Islet of Langerhans (tissue), 1 donor: ENCODE results near the gene KCNMA1.
A peak's percentile ranks its signal among the peaks of the same experiment; 100 is the strongest.

Source experiments
- FAIRE-seq: peaks from one replicate; lab custom pipeline; 2011; peaks lifted over from hg19 to GRCh38; lab: Jason Lieb, UNC

Gene KCNMA1

DNA sequence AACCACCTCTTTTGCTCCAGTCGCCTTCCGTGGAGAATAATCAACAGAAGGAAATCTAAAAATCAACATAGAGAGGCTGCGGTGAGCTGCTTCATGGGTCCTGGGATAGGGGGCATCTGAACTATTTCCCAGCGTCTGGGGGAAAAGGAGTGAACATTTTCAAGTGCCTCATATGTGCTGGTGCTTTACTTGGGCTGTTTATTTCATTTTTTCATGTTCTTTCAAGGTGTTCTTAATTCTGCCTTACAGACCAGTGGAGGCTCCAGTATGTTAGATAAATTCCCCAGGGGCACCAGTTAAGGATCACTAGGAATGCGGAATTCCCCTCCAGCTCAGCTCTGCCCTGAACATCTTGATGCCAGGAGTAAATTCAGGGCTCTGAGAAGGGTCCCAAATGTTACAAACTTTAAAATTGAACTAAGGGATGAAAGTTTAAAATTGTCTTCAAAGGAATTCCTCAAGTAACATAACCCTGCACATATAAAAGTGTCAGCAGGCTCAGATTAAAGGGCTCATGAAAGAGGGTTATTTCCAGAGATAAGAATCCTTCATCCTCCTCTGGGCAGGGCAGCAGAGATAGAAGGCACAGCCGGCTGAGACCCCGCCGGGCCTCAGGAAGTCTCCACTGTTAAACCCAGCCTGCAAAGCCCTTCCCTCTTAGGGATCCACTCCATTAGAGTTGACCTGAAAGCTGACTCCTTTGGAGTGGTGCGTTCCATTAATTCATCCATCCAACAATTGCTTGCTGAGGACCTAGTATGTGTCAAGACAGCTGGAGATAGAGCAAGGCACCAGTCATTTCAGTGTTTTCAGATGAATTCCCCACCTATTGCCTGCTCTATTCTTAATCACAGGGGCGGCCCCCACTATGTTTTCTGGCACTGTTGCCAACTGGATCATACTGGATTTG, 345.8 kb downstream of the KCNMA1 start:
- FAIRE-seq = no peak

DNA sequence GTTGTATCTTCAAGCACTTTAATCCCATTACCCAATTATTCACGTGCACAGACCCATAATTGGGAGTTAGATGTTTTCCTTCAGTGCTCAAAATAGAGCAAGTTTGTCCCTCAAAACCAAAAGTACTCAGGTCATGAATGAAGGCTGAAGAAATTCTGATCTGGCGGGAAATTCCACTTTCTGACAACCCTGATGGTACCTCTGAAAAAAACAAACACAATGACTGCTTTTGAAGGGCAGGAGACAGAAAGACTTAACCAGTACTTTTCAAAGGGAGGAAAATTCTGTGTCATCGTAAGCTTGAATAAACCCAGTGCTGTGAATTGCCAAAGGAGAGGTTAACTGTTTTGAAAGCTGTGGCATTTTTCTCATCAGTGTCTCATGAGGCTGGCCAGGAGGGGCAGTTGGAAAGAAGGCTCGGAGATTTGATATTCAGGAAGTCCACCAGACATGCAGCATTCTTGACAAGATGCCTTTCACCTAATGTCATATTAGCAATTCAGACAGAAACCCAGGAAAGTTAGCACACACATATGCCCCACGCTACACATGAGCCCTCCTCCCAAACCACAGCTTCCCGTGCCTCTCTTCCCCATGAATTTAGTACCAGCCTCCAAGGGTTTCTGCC, 347.0 kb downstream of the KCNMA1 start:
- FAIRE-seq = peak; percentile 60

DNA sequence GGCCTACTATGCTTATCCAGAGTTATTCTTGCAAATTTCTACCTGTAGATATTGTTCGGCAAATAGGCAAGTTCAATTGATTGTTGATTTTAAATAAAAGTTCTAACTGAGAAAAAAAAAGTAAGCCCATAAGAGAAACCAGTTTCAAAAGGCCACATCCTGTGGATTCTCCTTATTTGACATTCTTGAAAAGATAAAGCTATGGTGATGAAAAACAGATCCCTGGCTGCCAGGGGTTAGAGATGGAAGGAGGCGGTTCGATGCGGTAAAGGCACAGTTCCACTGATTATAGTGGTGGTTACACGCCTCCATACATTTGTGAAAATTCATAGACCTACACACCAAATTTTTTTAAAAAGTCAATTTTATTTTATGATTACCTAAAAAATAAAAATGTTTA, 347.8 kb downstream of the KCNMA1 start:
- no peak for FAIRE-seq

DNA sequence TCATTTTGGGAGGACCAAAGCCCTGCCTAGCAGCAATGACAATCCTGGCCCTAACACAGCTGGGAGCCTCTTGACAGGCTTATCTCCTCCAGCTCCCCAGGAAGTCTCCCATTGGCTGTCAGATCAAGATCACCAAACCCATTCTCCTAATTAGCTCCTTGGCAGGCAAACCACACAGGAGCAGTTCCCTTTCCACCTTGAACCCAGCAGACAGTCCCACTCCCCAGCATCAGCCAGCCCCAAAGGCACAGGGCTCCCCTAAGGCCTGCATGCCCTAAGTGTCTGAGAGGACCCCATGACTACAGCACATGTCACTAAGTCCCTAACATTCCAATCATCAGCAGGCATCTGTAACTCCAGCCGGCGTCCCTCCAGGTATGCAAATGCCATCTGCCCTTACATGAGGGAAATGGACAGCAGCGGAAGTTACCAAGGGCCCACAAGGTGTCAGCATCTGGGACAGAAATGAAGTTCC, 348.5 kb downstream of the KCNMA1 start:
- FAIRE-seq = no peak

DNA sequence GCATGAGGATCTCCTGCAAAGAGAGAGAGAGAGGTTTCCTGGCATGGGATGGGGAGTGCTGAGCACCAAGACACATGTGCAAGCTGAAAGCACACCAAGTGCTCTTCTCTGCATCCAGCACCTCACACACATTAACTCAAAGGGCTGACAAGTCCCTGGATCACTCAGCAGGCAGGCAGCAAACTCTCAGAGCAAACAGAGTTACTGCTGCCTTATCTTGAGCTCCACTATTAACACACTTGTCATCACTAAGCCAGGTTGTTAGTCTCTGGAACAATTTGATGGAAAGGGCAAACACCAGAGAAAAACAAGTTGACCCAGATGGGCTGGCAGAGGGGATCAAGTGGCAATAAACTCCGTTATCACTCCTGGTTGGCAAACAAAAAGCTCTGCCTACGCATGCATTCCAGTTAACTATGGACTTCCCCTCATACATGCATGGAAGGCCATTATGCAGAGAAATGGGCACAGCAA, 349.9 kb downstream of the KCNMA1 start:
- peak; percentile 86 for FAIRE-seq

DNA sequence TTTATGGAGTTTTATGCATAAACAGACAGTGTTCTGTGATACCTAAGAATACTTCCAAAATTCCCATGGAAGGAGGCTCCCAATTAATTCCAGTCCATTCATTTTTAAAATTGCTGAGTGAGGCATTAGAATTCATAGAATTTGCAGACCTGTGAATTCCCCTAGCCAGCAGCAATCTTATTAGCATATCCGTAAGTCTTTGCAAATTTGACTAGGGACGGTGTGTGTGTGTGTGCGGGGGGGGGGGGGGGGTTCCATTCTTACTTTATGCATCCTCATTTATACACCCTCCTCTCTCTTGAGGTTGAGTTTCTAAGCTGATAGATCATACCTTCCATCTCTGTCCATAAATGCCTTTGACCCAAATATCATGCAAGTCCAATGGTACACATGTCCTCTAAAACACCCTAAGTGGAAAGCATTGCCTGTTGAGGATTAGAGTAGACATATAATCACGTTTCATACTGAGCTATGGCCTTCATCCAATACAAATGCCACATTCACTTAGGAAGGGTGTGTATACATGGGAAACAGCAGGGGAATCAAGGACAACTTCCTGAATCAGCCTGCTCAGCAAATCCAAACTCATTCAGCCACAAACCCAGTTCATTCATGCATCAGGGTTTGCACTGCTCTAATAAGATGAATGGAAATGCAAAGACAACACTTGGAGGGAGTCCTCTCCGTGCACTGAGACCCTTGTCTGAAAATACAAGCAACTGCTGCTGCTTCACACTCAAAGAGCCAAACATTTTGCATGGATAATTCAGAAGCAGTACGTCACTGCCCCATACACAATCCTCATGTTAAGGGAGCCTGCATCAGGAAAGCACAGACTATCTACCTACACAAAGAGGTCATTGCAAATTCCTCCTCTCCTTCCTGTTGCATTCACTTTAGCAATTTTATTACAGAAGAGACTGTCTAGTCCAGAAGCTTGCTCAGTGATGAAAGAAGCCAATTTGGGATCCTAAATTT, 350.8 kb downstream of the KCNMA1 start:
- peak; percentile 98 for FAIRE-seq

DNA sequence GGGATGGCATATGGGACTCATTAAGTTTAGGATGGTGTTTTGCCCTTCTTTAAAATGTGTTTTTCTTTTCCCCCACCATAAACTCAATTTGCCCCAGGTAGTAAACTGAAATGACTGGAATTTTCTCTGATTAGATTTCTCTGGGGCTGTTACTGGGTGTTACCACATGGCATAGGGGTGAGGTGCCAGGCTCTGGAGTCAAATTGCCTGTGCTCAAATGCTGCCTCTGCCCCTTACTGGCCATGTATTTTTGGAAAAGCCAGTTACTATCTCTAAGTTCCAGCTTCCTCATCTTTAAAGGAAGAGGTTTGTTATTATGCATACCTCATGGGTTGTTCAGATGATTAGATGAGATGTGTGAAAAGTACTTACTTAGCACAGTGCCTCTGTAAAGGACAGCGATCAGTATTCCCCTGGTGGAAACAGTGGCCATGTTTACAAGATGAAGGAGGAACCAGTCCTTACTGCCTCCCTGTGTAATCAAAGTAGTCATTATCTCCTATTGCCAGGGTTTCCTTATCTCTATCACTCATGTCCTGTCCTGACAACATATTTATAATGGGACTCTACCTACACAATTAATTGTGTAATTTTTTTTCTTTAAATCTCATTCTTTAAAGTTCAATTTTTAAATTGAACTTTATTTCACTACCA, 352.0 kb downstream of the KCNMA1 start:
- no peak for FAIRE-seq

DNA sequence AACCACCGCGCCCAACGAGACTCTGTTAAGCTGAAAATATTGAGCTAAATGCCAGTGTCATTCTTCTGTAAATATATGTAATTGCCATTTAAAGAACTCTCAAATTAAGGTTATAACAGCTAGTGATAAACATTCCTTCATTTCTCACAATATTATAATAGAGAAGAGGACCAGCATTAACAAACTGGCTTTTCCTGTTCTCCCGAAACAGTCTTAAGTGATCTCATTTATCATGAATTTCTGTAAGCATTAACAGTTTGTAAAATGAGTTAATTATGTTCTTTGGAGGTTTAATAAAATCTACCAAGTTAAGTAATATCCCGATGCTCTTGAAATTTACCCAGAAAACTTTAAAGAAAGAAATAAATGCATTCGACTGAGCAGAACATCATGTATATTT, 352.8 kb downstream of the KCNMA1 start:
- peak; percentile 81 for FAIRE-seq

DNA sequence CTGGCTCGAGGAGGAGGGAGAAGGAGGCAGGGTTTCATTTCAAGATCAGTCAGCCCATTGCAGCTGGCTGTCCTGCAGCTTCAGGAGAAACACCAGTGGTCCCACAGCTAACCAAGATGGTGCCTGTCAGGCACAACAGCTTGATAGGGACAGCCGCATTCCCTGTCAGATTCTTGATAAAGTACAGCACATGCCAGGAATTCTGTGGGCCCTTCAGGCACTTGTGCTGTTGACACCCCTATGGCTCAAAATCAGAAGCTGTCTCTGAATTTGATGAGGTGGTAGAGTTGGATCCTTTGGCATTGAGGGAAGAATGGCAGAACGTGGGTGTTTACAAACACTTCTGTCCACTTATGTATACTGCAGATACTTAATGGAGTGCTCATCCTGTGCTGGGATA, 354.3 kb downstream of the KCNMA1 start:
- FAIRE-seq = no peak

DNA sequence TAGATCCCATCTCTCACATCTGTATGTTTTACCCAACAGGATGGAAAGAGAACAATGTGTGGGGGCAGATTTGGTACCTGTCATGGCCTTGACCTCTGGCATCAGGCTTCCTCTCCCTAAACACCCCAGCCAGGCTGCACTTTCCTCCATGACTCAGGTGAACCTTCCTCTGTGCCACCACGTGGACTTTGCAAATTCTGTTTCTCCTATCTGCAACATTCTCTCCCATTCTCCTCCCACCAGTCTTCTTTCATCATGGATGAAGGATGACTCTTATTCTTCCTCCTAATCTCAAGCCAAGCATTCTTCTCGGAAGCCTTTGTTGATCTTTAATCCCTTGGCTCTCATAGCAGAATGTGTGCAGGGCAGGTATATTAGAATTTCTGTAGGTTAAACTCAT, 355.4 kb downstream of the KCNMA1 start:
- no peak for FAIRE-seq

DNA sequence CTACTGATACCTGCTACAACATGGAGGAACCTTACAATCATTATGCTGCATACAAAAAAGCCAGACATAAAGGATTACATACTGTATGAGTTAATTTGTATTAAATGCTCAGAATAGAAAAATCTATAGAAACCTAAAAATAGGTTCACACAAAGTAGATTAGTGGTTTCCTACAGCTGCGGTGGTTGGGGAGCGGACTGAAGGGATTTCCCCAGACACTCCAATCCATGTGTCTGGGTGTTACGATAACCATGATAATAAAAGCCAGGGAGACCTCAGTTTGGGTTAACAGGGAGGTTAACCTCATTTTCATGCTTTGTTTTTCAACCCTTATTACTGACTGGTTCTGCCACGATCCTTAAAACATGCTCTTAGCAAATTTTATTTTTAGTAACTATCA, 355.9 kb downstream of the KCNMA1 start:
- no peak for FAIRE-seq

DNA sequence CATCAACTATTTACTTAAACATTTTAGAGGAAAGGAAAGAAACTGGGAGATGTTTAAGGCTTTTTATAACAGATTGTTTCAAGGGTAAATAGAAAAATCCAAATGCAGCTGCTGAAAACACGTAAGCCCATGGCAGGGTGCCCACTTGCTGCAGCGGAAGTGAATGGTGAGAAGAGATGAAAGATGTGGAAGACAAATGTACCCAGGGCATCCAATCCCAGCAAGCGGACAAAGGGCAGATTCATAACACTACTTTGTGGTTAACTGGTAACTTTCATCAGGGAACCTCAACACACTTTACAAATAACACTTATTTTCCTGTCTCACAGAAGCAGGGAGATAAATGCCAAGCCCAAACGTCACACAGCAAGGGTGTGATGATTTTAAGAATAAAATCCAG, 358.4 kb downstream of the KCNMA1 start:
- peak; percentile 75 for FAIRE-seq

DNA sequence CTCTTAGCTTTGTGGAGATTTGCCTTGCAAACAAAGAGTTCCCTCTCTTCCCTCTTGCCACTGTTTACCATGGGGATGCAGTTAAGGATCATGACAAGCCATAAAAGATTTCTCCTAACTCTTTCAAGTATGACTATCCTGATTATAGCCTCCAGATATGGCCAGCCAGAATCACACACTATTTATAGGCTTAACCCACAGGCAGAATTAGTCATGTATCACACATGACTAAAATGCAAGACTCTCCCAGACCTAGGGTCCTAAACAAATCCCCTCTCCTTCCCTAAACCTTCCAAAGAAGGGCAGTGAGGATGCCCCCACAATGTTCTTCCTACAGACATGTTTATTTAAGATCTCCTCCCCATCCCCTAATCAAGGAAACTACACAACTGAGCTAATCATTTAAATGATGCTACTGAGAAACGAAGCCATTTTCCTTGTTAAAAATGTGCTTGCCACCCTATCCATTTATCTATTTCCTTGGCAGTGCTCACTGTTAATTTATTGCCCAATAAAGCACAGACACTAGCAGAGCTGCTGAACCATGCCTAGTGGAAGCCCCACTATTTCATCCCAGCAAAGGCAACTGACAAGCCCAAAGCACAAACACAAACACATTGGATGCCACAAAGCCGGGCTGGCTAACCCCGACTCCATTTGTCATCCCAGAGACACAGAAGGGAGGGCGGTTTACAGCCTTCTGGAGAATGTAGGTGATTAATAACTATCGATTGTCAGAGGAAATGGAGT, 363.4 kb downstream of the KCNMA1 start:
- FAIRE-seq = peak; percentile 49

DNA sequence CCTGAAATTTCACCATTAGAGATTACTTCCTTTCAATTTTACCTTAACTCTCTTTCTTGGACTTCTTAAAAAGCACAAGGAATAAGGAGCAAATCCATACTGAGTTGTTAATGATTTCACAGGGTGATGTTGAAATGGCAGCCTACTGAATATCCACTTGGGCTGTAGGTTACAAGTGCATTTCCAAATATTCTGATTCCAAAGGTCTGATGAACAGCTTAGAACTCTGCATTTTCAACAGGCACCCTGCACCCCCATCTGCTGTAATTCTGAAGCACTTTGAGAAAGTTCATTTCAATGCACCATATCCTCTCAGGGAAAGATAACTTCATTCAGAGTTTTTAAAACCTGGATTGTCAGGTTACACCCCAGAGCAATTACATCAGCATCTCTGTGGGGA, 368.4 kb downstream of the KCNMA1 start:
- FAIRE-seq = no peak

DNA sequence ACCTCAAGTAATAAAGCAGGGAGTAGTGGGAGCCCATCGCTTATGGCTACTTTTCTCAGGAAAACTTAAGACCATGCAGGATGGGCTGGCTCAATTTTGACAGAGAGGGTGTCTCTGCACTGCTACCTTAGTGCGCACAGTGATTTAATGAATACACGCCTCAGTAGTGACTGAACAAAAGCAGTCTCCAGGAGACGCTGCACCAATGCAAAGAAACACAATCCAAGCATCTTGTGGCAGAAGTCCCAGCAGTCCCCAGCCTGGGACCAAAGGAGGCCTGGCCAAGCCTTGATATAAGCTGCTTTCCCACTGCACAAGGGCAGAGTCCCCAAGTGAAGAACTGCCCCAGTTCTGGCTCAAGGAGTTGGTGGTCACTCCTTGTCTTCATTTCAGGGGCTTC, 368.9 kb downstream of the KCNMA1 start:
- FAIRE-seq = no peak

DNA sequence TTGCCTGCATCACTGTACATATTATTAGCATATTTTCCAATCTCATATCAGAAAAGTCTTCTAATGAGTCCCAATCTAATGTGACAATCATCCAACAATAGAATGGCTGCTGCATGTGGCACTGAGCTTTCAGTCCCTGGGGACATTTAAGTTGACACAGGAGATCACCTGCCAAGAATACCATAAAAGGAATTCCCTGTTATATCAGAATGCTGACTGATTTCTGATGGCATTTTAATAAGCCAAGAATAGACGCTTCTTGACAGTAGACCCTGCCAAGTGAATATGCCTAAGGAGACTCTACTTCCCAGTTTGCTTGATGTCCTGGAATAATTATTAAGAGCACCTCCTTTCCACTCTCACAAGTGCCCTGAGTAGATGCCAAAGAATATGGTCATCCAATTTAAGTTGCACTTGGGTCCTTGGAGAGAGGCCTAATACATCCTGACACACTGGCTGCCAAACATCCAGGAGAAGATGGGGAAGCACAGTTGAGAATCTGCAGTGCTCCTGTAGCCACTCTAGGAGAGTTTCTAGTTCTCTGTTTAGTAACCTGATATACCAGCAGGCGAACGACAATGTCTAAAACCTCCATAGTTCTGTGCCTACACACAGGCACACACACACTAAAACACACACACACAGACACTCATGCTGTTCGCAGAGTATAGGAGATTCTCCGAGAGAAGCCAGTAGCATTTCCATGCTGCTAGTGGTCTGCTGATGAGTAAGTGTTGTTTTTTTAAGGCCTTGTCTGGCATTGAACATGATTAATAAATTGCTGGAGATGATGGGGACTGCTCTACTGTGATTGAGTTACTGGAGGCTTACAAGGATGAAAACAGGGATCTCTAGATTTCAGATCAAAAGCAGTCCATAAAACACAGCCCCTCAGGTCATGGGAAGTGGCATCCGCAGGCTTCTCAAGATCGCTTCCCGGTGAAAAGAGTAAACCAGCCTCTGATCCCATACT, 369.6 kb downstream of the KCNMA1 start:
- no peak for FAIRE-seq

DNA sequence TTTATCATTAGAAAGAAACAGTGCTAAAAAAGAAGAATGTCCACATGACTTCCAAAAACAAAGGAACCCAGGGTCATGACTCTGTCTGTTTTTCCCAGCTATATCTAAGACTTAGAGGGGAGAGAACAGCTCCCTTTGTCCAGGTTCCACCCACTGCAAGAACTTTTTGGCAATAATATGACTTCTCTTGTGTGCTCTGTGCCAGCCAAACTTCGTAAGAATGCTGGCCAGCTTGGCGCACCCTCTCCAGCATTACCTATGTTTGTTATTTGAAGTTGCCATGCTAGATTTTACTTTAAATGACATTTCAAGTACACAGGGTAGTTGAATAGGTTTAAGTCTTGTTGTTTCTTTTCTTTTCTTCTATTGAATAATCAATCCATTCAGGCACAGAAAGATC, 371.4 kb downstream of the KCNMA1 start:
- FAIRE-seq = no peak

DNA sequence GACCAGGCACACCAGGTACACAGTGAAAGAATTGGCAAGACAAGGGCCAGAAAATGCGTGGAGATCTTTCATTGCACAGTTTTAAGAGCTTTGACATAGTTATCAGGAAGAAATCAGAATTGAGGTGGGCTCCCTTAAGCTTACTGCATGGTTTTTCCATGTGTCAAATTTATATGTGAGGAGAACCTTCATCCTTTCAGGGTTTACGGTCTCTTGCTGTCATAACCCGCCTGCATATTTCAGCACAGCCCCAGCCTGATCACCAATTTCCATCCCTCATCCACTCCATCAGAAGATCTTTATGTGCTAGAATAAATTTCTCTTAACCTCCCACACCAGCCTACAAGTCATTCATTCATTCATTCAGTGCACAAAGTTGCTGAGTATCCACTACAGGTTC, 373.1 kb downstream of the KCNMA1 start:
- FAIRE-seq = no peak

DNA sequence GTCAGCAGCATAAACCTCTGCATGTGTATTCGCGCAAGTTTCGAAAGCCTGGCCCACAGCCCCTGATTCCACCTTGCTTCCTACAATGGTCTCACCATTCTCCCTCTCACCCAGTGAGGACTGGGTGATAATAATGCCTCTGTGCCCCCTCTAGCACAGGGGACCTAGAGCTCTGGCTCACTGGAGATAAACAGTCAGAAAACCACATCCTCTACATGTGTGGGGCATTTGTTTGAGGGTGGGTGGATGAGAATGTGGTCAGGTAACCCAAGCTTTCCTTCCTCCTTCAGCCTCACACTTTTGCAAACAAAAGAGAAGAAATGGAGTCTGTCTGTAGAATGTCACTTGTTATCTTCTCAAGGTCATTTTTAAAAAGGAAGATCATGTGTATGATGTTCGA, 373.5 kb downstream of the KCNMA1 start:
- no peak for FAIRE-seq

DNA sequence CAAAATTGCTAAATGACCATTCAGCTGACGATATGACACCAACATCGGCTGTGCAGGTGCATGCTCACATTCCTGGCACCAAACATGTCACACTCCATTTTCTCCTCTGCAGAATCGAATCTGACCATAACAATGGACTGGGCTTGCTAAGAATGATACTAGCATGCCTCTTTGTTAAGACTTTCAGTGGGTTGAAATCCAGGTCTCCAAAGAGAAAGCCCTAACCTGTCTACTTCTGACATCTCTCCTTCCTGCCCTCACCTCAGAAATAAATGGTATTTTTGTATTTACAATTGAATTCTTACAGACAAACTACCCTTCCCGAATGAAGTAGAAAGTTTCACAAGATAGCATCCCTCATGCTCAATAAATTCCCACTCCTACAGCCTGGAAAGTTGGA, 373.9 kb downstream of the KCNMA1 start:
- no peak for FAIRE-seq
